ENCODE results near the gene SRBD1.
"Not testable (repeated sequence)": the region's sequence is repeated elsewhere in the genome, so short reads cannot be mapped to it uniquely, and the experiment has no call there.

Gene SRBD1

DNA sequence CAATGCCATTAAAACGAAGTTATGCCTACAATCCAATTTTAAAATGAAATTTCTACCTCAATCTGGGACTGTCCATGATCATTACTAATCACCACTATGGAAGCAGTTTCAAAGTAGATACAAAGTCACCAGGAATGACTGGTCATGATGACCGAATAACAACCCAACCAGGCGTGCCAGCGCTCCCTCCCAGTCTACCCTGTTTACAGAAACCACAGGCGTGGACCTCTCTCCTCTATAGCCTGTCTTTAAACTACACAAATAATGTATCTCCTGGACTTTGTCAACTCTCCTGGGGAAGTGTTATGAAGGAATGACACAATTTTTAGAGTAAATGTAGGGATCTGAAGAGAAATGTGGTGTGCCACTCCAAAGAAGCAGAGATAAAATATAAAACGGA lies 150.2 kb downstream of the SRBD1 start:
- DNase-seq = no peak

DNA sequence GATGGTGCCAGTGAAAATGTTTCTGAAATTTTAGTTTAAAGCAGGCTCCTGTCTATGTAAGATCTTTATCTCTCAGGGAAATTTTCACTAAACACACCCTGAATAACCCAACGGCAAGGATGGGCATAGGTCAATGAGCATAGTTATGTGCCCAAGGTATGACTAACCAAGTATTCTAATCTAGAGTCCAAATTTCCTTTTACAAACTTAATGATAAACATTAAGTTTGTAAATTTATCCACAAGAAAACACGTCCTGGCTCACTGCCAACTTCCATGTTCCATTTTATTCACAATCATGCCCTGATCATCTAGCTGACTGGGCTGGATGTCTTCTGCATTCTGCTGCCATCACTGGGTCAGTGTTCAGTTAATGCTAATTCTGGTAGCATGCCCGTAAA lies 151.2 kb downstream of the SRBD1 start:
- no peak for DNase-seq

DNA sequence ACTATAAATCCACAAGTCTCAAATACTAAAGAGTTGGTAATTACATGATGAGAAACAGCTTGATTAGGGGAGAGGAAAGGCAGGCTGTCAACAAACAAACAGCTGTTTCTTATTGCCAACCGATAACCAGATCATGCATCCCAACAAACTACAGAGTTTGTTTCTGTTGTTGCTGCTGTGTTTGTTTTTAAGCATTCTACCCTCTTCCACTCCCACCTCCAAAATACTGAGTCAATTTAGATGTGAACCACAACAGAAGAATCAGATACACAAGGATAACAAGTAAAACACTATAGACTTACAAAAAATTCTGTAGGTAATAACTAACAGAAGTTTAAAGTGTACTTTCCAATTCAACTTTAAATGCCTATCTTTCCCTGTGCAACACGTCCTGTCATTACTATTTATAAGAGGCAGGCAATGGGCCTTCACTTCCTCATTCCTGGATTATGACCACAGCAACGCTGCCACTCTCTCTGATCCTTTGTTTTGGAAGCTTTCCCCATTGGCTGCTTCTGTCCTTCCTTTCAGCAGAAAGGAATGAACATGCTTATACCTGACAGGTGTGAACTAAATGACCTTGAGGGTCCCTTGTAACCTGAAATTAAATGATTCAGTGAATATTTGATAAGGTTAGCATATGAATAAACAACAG lies 152.0 kb downstream of the SRBD1 start:
- peak; percentile 83 for DNase-seq

DNA sequence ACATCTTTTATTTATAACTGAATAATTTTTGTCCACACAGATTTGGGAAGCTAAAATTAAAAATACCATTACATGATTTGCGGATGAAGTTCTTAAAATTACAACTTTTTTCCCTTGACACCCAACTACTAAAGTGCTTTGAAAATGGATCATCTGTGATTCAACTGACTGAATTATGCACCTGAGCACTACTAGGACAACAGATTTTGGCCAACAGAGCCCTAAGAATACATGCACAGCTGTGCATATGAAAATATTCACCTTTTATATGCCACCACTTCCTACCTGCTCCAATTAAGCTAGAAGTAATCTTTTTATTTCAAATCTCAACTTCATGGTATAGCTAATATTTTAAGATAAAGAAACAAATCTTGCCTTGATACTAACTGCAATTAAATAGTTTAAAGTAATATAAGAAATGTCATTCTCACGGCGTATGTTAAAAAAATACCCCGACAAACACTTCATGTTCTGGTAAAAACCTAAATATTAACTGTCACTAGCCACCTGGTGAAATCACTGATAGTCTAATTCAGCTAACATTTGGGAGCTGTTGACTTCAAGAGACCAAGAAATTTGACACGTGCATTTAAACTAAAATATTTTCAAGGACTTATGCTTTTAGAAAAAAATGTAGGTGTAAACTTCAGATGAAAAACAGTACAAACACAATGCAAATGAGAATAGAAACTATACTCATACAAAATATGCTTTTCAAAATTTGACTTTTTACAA lies 153.7 kb downstream of the SRBD1 start:
- no peak for DNase-seq

DNA sequence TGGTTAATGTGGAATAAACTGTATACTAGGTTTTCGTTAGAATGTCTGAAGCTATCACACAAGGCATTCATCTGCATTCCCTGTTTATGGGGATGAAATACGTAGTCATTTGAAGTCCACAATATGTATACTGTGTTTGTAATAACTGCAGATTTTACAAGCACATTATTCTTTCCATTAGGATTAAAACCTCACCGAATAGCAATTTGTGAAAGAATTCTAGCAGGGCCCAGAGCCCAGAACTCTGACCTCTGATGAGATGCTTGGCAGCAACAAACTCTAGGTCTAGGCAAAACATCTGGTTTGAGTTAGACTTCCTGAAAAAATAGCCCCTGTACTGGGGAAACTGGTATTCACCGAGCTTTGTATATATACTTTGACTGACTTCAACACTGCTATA lies 158.2 kb downstream of the SRBD1 start:
- DNase-seq = no peak

DNA sequence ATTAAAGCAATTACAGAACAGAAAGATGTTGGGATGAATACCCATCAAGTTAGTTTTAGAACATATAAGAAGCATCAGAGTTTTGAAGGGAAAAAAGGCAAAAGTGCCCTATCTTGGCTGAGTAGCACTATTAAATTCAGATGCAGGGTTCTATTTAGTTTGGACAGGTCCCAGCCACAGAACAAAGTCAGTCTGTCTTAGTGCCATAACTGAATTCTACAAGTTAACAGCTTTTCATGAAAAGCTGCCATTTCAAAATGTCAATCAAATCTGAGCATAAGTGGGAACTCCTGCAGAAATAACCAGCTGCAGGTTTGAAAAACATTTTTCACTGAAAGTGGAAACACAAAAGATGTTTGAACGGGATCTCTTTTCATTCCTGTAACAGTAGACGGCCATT lies 160.4 kb downstream of the SRBD1 start:
- DNase-seq = no peak

DNA sequence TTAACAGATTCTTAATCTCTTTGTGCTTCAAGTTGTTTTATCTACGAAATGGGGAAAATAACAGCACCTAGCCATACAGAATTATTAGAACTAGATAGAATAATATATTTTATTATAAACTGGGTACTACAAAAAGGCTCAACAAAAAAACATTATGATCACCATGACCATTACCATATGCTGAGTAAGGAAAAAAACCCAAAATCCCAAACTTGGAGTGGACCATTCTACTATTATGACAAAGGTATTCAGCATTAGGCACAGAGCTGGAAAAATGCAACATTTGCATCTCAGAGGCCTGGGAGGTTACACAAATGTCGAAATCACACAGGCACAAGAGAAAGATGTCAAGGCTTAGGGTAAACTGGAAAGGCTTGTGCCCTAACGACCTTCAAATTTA lies 162.8 kb downstream of the SRBD1 start:
- DNase-seq = no peak

DNA sequence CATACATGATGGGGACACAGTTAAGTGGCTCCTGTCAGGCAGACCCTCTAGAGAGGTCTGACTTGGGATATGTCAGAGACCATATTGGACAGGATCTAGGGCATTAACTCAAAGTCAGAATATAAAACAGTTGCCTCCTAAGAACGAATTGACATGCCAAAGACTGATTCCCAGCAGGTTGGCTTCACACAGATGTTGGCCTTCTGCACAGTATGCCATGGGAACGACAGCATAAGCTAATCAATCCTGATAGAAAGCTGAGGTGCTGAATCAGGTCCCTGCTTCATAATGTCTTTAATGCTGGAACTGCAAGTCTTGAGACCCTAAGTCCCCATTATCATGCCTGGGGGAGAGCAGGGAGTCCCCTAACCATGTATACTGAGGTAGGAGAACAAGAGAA lies 165.1 kb downstream of the SRBD1 start:
- no peak for DNase-seq

DNA sequence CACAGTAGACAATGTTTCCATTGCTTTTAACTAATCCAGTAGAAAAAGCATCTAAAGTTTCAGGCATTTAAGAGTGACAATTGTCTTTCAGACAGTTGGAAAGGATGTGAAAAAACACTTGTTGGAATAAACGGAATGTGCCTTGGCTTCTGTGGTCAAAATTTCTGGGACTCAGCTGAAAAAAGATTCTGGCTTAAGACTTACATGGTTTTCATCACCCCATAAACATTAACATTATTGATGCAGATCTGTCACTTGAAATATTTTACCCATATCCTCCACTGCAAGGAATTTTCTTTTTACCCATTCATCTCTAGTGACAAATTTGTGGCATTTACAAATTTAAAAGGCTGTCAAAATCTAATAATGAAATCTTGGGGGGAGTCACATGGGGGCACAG lies 166.0 kb downstream of the SRBD1 start:
- DNase-seq = no peak

DNA sequence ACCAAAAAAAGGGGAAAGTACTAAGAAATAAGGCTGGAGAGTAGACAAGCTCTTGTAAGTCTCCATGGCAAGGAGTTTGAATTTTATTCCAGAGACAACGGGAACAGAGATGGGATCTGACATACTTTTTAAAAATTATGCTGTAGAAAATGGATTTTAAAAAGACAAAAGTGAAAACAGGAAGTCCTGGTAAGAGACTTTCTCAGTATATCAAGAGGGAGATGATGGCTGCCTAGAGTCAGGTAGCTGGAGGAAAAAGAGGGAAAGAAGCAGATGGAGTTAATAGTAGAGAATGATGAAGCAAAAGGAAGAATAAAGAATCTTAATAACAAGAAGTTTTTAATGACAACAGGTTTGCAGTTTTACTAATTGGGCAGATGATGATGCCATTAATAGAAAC lies 168.1 kb downstream of the SRBD1 start:
- no peak for DNase-seq

DNA sequence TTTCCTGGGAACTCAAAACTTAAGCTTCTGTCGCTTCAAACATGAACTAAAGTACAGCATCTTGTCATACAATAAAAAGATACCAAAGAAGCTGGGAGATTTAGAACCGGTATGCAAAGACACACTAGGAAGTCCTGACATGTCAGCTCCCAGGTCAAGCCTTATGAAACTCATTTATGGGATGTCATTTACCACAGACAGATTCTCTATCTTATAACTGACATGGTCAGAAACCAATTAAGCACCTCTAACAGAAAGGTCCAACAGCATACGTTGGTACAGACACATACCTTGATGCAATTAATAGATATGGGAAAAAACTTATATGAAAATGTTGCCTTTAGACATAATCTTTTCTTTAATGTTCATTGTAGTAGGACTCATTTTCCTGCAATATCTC lies 169.0 kb downstream of the SRBD1 start:
- no peak for DNase-seq

DNA sequence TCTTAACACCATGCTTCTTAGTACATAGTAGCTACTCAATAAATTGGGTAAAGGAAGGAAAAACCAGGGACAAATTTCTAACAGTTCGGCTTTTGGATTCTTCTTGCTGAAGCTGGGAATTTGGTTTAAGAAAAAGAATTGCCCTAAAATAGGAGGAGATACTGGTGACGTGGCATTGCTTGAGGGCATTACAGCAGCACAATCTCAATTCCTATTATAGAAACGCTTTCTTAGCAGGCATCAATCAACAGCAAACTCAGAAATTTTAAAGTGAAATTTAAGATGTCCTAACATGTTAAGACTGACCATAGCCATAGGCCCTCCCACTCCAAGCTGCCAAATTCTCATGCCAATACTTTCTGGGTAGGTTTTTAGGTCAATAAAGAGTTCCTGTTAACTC lies 169.5 kb downstream of the SRBD1 start:
- DNase-seq = no peak

DNA sequence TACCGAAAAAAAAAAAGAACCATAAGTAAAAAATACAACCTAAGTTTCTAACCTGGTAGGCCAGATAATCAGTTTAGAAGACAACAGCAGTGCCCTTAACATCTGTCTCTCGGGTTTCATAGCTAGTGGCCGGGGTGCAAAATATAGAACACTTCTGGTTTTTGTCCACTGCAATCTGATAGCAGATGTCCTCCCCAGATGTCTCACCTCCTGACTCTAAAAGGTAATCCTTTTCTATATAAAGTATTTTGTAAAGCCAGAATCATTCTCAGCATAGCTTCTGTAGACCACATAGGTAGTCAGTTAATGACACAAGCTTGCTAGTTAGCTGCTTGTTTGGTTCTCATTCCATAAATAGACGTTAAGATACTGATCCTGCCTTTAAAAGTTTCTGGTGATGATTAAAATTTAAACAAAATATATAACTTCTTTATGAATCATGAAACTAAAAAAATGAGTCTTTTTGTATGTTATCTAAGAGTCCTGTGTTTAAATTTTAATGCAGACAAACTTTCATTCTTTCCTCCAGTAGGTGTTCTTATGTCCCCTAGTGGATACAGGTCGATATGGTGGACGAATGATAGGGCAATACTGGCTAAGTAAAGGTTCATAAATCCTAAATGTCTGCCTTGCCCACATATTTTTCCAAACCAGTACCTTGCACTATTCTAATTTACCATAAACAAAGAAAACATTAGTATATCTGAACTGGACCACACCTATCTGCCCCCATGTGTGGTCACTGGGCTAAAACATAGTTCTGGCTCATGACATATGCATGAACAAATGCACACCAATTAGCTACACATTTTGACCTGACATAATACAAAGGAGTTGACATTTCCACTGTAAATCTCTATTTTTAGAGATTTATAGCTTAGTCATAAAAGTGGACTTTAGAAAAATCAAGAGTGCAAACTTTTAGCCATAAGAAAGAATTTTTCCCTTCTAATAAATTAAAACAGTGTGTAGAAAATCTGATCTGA lies 171.0 kb downstream of the SRBD1 start:
- DNase-seq = no peak

DNA sequence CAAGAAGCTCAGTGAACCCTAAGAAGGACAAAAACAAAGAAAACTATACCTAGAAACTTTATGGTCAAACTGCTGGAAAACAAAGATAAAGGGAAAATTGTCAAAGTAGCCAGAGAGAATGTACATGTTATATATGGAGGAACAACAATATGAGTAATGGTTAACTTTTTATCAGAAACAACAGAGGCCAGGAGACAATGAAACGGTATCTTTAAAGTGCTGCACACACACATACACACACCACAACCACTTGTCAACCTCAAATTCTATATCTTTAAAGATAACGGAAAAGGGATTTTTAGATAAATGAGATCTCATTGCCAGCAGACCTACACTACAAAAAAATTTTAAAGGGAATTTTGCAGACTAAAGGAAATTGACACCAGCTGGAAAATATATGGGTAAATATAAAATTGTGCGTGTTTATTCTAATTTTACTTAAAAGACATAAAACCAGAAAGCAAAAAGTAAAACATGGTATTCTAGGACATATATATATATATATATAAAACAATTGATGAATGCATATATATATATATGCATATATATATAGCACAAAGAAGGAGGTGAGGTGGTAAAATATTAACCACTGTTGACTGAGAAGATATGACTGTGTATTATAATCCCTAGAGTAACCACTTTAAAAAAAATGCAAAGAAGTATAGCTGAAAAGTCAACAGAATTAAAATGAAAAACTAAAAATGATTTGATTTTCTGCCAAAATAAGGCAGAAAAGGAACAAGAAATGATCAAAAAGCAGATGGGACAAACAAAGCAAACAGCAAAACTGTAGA lies 172.0 kb downstream of the SRBD1 start:
- no peak for DNase-seq

DNA sequence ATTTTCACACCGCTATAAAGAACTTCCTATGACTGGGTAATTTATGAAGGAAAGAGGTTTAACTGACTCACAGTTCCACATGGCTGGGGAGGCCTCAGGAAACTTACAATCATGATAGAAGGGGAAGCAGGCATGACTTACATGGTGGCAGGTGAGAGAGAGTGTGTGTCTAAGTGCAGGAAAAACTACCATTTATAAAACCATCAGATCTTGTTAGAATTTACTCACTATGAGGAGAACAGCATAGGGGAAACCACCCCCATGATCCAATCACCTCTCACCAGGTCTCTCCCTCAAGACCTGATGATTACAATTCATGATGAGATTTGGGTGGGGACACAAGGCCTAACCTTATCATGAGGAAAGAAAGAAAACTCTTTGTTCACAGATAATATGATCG lies 174.6 kb downstream of the SRBD1 start:
- DNase-seq = no peak

DNA sequence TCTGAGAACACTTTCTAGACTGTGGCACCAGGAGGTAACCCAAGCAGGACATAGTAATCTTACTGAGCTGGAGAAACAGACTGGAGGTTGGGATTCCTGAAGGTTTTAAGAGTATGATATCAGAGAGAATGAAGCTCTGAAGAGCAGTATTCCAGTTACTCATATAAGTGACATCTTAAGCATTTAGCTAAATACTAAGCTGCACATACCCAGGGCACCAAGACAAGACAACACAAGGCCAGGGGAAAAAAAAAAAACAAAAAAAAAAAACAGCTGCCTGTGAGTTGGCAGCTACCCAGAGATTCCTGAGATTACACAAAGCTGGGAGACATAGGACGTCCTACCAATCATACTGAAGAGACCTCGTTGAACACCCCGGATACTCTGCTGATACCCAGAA lies 175.8 kb downstream of the SRBD1 start:
- no peak for DNase-seq

DNA sequence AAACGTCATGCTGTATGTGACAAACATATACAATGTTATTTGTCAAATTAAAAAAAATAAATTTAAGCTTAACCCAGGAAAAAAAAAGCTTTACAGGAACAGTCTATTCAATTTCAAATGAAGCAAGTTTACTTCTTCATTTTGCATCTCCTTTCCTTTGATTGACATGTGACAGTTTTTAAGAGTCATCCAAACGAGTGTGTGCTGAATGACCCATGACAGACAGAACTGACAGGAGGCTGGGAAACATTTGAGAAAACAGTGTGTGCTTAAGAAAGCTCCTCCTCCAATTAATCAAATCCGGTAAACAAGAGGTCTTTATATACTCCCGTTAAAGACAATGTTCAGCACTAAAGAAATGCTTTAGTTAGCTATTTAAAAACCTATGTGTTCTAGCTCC lies 177.7 kb downstream of the SRBD1 start:
- DNase-seq = no peak

DNA sequence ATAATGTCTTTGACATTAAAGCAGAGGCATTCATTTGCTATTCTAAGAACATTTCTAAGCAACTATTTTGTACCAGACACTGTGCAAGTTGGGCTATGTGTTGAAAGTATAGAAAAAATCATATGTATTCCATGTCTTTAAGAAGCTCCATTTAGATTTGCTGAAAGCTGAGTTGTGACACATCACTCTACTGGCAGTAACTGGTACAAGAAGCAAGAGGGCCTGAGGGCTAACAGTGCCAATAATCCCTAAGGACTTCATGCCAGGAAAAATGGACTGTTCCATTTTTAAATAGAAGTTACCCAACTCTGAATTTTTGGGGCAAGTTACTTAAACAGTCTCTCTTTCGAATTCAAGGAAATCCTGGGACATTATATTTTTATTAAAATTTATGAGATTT lies 178.7 kb downstream of the SRBD1 start:
- no peak for DNase-seq

DNA sequence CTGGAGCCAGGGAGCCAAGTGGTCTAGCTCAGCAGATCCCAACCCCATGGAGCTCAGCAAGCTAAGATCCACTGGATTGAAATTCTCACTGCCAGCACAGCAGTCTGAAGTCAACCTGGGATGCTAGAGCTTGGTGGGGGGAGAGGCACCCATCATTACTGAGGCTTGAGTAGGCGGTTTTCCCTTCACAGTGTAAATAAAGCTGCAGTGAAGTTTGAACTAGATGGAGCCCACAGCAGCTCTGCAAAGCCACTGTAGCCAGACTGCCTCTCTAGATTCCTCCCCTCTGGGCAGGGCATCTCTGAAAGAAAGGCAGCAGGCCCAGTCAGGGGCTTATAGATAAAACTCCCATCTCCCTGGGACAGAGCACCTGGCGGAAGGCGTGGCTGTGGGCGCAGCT lies 185.0 kb downstream of the SRBD1 start:
- DNase-seq = not testable (repeated sequence)

DNA sequence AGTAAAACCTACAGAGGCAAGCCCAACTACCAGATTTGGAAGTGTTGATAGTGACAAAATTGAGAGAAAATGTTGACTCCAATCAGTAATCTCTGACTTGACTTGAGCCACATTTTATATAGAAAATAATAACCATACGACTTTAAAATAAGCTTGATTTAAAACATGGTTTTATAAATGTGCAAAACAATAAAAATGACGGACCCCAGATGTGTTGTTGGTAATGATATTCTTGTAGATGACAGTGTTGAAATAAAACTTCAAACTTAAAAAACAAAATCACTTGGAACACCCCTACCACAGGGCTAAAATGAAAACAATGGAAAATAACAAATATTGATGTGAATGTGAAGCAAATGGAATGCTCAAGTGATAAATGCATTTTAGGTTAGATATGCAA lies 188.1 kb downstream of the SRBD1 start:
- DNase-seq = no peak

DNA sequence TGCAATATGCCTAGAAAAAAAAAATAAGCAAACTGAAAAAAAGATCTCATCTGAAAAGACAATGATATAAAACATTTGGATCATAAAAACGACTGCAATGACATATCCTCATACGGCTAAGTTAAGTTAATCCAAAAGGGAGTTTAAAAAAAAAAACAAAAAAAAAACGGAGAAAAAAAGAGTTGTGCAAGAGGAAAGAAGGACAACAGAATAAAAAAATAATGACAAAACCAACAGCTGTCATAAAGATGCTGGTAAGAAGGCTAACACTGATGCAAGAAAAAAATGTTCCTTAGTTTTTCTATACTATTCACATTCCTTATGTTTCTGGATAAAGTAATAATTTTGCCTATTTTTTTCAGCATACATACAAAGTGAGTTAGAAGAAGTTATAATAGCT lies 192.5 kb downstream of the SRBD1 start:
- no peak for DNase-seq

DNA sequence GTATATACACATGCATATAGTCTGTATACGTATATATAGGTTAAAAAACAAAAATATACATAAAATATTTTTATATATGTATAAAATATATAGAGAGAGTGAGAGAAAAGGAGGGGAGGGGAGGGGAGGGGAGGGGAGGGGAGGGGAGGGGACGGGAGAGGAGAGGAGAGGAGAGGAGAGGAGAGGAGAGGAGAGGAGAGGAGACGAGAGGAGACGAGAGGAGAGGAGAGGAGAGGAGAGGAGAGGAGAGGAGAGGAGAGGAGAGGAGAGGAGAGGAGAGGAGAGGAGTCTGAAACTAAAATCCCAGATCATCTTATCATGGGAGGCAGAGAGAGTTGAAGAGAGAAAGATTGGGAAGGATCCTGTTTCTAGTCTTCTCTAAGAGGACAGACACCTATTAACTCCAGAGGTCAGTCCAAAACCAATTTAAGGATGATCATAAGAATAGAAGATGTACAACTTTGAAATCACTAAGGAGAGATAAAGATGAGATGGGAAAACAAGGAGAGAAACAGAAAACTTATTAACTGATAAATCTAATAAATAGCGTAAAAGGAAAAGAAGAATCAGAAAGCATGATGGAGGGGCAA lies 195.4 kb downstream of the SRBD1 start:
- DNase-seq = no peak

Data from islet precursor cell (in vitro differentiated cells).